ENCODE results near the gene PRKACB. TPM values are rescaled to one million over a fixed set of nuclear protein-coding genes. Genes with fewer than 3 reads are reported as not detected.

PRKACB gene
- polyA plus RNA-seq, 3 donors from 2014 or later, result 129 to 147 (median 131) TPM

Other genes with a start within 250 kb of the PRKACB start
- 1 to 10 TPM in 1 of 3 donors, under 1 TPM in 2; 0.46 to 1.9 (median 0.69) TPM for gene TTLL7, start 145.1 kb upstream of the PRKACB start, polyA plus RNA-seq
- 1 to 10 TPM in 1 of 3 donors, not detected in 2; 1.2 TPM for gene SAMD13, start 157.4 kb downstream of the PRKACB start, polyA plus RNA-seq

Data from immature natural killer cell (primary cell).